ENCODE data around the gene IFRD2.

Gene IFRD2

GRCh38 chr3:50239649-50240048 is 52.6 kb downstream of the IFRD2 start:
- Histone ChIP-seq H3K4me1 (ENCODE audit: control insufficient read depth, insufficient read depth, low read length) (peaks cover 48% of the 10 kb centered on the region), H3K4me2 (ENCODE audit: low read length) (peak overlapping the region; percentile 14), H3K9me3 (replicated peaks; ENCODE audit: low read length) (no peaks in the 10 kb centered on the region), H3K9ac (ENCODE audit: low read depth, low read length) (no peak overlapping the region), H3K4me3 (ENCODE audit: low read length) (no peak overlapping the region), H3K36me3 (ENCODE audit: insufficient read depth, low read length) (peaks cover 22% of the 10 kb centered on the region), H3K27me3 (ENCODE audit: control insufficient read depth, insufficient read depth, low read length) (no peaks in the 10 kb centered on the region)

GRCh38 chr3:50238549-50239026 is 53.6 kb downstream of the IFRD2 start:
- peak overlapping the region; percentile 92 for H3K9ac ChIP-seq (ENCODE audit: low read depth, low read length)
- H3K4me2 ChIP-seq (ENCODE audit: low read length): peak overlapping the region; percentile 98
- H3K27me3 ChIP-seq (ENCODE audit: control insufficient read depth, insufficient read depth, low read length): no peaks in the 10 kb centered on the region
- H3K4me1 ChIP-seq (ENCODE audit: control insufficient read depth, insufficient read depth, low read length): peaks cover 42% of the 10 kb centered on the region
- peaks cover 17% of the 10 kb centered on the region for H3K36me3 ChIP-seq (ENCODE audit: insufficient read depth, low read length)
- no peaks in the 10 kb centered on the region for H3K9me3 ChIP-seq (replicated peaks; ENCODE audit: low read length)
- peak overlapping the region; percentile 82 for H3K4me3 ChIP-seq (ENCODE audit: low read length)

- Histone ChIP-seq H3K27me3 (ENCODE audit: control insufficient read depth, insufficient read depth, low read length) (no peaks in the 10 kb centered on the region), H3K9ac (ENCODE audit: low read depth, low read length) (peak overlapping the region; percentile 92), H3K4me2 (ENCODE audit: low read length) (peak overlapping the region; percentile 98), H3K4me3 (ENCODE audit: low read length) (peak overlapping the region; percentile 82), H3K9me3 (replicated peaks; ENCODE audit: low read length) (no peaks in the 10 kb centered on the region), H3K36me3 (ENCODE audit: insufficient read depth, low read length) (peaks cover 14% of the 10 kb centered on the region), H3K4me1 (ENCODE audit: control insufficient read depth, insufficient read depth, low read length) (peaks cover 36% of the 10 kb centered on the region)
These were observed 54.3 kb downstream of the IFRD2 start for GRCh38 chr3:50237754-50238548.
